Measurements from ENCODE around the gene ARMC8.

DNA sequence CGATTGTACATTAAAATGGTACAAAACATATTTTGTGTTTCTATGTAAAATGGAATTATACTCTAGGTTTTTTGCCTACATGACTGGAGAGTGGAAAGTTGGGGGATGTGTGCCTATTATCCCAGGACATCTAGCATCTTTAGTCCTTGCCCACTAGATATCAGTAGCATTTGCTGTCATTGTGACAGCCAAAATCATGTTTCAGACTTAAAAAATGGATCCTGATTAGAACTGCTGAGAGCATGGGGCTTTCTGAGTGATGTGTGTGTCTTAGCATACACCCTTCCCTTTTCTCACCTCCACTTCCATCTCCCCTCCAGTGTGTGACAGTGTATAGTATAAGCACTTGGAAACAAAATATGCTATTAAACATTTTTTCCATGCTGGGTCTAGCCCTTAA lies 13.3 kb downstream of the ARMC8 start:
- TF ChIP-seq EHMT2 (IDR thresholded peaks at IDR 0.05; ENCODE audit: low read depth): no peak
- TF ChIP-seq, protein P1, sequence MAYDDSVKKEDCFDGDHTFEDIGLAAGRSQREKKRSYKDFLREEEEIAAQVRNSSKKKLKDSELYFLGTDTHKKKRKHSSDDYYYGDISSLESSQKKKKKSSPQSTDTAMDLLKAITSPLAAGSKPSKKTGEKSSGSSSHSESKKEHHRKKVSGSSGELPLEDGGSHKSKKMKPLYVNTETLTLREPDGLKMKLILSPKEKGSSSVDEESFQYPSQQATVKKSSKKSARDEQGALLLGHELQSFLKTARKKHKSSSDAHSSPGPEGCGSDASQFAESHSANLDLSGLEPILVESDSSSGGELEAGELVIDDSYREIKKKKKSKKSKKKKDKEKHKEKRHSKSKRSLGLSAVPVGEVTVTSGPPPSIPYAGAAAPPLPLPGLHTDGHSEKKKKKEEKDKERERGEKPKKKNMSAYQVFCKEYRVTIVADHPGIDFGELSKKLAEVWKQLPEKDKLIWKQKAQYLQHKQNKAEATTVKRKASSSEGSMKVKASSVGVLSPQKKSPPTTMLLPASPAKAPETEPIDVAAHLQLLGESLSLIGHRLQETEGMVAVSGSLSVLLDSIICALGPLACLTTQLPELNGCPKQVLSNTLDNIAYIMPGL (CRISPR knock-in tag; IDR thresholded peaks at IDR 0.05; ENCODE audit: borderline replicate concordance): no peak
- no peak for TF ChIP-seq NR3C1 (IDR thresholded peaks at IDR 0.05)
- TF ChIP-seq, protein P2, sequence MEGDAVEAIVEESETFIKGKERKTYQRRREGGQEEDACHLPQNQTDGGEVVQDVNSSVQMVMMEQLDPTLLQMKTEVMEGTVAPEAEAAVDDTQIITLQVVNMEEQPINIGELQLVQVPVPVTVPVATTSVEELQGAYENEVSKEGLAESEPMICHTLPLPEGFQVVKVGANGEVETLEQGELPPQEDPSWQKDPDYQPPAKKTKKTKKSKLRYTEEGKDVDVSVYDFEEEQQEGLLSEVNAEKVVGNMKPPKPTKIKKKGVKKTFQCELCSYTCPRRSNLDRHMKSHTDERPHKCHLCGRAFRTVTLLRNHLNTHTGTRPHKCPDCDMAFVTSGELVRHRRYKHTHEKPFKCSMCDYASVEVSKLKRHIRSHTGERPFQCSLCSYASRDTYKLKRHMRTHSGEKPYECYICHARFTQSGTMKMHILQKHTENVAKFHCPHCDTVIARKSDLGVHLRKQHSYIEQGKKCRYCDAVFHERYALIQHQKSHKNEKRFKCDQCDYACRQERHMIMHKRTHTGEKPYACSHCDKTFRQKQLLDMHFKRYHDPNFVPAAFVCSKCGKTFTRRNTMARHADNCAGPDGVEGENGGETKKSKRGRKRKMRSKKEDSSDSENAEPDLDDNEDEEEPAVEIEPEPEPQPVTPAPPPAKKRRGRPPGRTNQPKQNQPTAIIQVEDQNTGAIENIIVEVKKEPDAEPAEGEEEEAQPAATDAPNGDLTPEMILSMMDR (IDR thresholded peaks at IDR 0.05): no peak
- no peak for TF ChIP-seq ESRRA (IDR thresholded peaks at IDR 0.05; ENCODE audit: borderline replicate concordance, low read length)
- no peak for TF ChIP-seq POLR2A (IDR thresholded peaks at IDR 0.05; ENCODE audit: low read length)
- TF ChIP-seq EP300 (IDR thresholded peaks at IDR 0.05): no peak
- no peak for TF ChIP-seq SMC3 (IDR thresholded peaks at IDR 0.05)
- no peak for TF ChIP-seq CEBPB (IDR thresholded peaks at IDR 0.05)
- no peak for TF ChIP-seq RCOR1 (IDR thresholded peaks at IDR 0.05; ENCODE audit: low read depth, low read length)
- TF ChIP-seq, protein P3, sequence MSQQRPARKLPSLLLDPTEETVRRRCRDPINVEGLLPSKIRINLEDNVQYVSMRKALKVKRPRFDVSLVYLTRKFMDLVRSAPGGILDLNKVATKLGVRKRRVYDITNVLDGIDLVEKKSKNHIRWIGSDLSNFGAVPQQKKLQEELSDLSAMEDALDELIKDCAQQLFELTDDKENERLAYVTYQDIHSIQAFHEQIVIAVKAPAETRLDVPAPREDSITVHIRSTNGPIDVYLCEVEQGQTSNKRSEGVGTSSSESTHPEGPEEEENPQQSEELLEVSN (IDR thresholded peaks at IDR 0.05; ENCODE audit: borderline replicate concordance, low read depth): no peak
- TF ChIP-seq, protein P4, sequence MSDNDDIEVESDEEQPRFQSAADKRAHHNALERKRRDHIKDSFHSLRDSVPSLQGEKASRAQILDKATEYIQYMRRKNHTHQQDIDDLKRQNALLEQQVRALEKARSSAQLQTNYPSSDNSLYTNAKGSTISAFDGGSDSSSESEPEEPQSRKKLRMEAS (IDR thresholded peaks at IDR 0.05): no peak
- TF ChIP-seq, protein P5, sequence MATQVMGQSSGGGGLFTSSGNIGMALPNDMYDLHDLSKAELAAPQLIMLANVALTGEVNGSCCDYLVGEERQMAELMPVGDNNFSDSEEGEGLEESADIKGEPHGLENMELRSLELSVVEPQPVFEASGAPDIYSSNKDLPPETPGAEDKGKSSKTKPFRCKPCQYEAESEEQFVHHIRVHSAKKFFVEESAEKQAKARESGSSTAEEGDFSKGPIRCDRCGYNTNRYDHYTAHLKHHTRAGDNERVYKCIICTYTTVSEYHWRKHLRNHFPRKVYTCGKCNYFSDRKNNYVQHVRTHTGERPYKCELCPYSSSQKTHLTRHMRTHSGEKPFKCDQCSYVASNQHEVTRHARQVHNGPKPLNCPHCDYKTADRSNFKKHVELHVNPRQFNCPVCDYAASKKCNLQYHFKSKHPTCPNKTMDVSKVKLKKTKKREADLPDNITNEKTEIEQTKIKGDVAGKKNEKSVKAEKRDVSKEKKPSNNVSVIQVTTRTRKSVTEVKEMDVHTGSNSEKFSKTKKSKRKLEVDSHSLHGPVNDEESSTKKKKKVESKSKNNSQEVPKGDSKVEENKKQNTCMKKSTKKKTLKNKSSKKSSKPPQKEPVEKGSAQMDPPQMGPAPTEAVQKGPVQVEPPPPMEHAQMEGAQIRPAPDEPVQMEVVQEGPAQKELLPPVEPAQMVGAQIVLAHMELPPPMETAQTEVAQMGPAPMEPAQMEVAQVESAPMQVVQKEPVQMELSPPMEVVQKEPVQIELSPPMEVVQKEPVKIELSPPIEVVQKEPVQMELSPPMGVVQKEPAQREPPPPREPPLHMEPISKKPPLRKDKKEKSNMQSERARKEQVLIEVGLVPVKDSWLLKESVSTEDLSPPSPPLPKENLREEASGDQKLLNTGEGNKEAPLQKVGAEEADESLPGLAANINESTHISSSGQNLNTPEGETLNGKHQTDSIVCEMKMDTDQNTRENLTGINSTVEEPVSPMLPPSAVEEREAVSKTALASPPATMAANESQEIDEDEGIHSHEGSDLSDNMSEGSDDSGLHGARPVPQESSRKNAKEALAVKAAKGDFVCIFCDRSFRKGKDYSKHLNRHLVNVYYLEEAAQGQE (IDR thresholded peaks at IDR 0.05): no peak
- no peak for TF ChIP-seq CHD2 (IDR thresholded peaks at IDR 0.05; ENCODE audit: low read length, partially characterized antibody)
